ENCODE results near the gene GPBAR1. TPM values are rescaled to one million over a fixed set of nuclear protein-coding genes. Genes with fewer than 3 reads are reported as not detected.

GPBAR1 gene
- total RNA-seq, 4 donors from 2014 or later, result 0.26 to 1.3 (median 0.31) TPM; not detected in 1

DNA sequence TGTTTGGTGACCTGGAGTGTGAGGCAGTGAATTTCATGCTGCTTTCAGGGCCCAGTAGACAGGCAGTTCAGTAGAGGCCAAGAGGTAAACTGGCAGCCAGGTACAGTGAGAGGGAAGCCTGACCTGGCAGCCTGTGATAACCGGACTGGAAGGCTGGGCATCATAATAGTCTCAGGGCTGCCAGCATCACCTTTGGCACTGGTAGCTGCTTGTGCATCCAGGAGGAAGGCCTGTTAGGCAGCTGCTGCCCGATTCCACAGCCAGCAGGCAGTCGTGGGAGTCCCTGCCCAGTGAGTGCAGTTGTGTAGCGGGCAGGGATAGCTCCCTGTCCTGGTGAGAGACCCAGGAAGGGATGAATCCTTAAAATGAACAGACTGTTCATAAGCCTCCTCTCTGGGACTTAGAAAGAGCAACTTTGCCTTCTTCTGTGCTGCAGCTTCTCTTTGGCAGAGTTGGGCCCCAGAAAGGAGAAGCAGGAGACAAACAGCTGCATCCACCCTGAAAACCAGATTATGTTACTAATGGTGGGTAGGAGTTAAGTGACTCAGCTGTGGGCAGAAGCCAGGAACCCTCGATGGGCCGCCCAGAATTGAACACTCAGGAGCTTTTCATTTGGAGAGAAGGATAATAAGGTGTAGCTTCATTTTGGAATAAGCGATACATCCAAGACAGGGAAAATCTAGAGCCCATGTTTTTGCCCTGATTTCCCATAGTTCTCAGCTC lies 8.1 kb upstream of the GPBAR1 start:
- intact Hi-C loops (cut with DNase I), result no loop called here
- Histone ChIP-seq H3K27ac (no peak overlapping the region), H3K9me3 (no peaks in the 10 kb centered on the region)

DNA sequence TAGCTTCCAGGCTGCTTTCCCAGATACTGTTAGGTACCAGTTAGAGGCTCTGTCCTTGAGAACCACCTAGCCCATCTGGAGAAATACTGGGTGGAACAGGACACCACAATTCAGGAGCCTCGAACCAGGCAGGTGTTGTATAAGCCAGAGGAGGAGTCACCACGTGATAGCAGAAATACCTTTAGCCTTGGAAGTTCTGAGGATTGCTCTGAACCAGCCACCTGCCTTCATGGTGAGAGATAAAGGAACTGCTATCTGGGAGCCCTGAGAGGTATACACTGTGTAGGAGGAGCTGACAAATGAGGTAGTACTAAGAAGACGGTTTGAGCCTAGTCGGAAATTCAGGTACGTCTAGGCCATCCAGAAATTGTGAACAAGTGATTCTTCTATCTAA lies 7.6 kb upstream of the GPBAR1 start:
- DNase-seq, result no peak
- WGBS, 2 donors, result 67 to 75% methylated on average over 5 of the region's 5 CpGs

More for the DNA sequence above, 8.1 kb upstream of the GPBAR1 start:
- WGBS, 2 donors, result 71 to 90% methylated on average over 3 of the region's 7 CpGs
- Histone ChIP-seq H3K4me3 (no peak overlapping the region), H3K36me3 (peaks cover 57 to 96% (median 76%) of the 10 kb centered on the region in 3 donors), H3K27me3 (no peaks in the 10 kb centered on the region), H3K4me1 (peaks cover 0 to 10% (median 7%) of the 10 kb centered on the region in 3 donors)
- no peak for DNase-seq
- TF ChIP-seq, protein P1, sequence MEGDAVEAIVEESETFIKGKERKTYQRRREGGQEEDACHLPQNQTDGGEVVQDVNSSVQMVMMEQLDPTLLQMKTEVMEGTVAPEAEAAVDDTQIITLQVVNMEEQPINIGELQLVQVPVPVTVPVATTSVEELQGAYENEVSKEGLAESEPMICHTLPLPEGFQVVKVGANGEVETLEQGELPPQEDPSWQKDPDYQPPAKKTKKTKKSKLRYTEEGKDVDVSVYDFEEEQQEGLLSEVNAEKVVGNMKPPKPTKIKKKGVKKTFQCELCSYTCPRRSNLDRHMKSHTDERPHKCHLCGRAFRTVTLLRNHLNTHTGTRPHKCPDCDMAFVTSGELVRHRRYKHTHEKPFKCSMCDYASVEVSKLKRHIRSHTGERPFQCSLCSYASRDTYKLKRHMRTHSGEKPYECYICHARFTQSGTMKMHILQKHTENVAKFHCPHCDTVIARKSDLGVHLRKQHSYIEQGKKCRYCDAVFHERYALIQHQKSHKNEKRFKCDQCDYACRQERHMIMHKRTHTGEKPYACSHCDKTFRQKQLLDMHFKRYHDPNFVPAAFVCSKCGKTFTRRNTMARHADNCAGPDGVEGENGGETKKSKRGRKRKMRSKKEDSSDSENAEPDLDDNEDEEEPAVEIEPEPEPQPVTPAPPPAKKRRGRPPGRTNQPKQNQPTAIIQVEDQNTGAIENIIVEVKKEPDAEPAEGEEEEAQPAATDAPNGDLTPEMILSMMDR (IDR thresholded peaks at IDR 0.05), result no peak
- no peak for TF ChIP-seq POLR2A (IDR thresholded peaks at IDR 0.05)

DNA sequence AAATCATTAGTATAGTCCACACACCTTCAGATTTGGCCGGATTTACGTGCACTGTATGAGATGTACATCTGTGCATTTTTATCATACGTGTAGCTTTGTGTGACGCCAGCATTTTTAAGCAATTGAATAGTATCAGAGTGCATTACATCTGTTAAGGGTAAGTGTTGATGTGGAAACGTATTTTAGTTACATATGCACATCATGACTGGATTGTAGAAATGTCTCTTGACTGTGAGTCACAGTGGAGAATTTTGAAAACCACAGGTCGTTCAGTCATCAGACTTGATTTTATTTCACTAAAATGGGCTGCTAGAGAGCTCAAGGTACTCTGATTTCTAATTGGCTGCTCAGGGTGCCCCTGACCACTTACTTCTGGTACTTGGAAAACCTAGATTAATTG lies 5.4 kb upstream of the GPBAR1 start:
- intact Hi-C loops (cut with DNase I), result loop anchor here (5.0 kb wide), 1 partner anchor 68 kb away; no protein-coding TSS in a partner anchor
- 68 to 73% methylated on average over 6 of the region's 6 CpGs for WGBS, 2 donors
- Histone ChIP-seq H3K27me3 (no peaks in the 10 kb centered on the region), H3K4me1 (peaks cover 7 to 38% (median 18%) of the 10 kb centered on the region in 3 donors), H3K27ac (no peak overlapping the region), H3K9me3 (no peaks in the 10 kb centered on the region), H3K4me3 (no peak overlapping the region), H3K36me3 (peaks cover 31 to 68% (median 48%) of the 10 kb centered on the region in 3 donors)
- no peak for DNase-seq
- TF ChIP-seq, protein P1 (IDR thresholded peaks at IDR 0.05), result no peak
- no peak for TF ChIP-seq POLR2A (IDR thresholded peaks at IDR 0.05)

More for the DNA sequence above, 7.6 kb upstream of the GPBAR1 start:
- peaks cover under 1 to 16% (median 7%) of the 10 kb centered on the region in 3 donors for H3K4me1 ChIP-seq
- no peak for TF ChIP-seq POLR2A (IDR thresholded peaks at IDR 0.05)
- TF ChIP-seq, protein P1 (IDR thresholded peaks at IDR 0.05), result no peak
- no peaks in the 10 kb centered on the region for H3K27me3 ChIP-seq
- H3K36me3 ChIP-seq, result peaks cover 51 to 90% (median 70%) of the 10 kb centered on the region in 3 donors
- intact Hi-C loops (cut with DNase I), result no loop called here
- no peaks in the 10 kb centered on the region for H3K9me3 ChIP-seq
- H3K27ac ChIP-seq, result no peak overlapping the region
- H3K4me3 ChIP-seq, result no peak overlapping the region

DNA sequence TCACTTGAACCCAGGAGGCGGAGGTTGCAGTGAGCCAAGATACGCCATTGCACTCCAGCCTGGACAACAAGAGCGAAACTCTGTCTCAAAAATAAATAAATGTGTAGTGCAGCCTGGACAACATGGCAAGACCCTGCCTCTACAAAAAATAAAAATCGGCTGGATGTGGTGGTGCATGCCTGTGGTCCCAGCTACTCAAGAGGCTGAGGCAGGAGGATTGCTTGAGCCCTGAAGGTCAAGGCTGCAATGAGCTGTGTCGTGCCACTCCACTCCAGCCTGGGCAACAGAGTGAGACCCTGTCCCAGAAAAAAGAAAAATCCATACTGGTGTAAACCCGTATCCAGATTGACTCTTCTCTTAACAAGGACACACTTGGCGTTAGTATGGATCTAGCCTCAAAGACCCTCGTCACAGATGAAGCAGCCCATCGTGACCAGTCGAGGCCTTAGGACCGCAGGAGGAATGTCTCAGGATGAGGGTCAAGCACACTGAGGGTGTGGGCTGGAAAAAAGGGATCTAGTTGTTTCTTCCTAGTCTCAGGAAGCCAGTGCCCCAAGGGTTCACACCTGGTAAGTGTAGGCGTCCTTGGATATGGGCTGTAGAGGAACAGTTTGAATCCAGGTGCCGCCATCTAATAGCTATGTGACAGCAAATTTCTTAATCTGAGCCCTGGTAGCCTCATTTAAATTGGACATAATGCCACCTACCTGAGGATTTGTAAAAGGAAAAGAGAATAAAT lies 4.0 kb upstream of the GPBAR1 start:
- H3K27me3 ChIP-seq, result no peaks in the 10 kb centered on the region
- WGBS, 2 donors, result 86 to 92% methylated on average over 12 to 13 of the region's 13 CpGs
- H3K9me3 ChIP-seq, result no peaks in the 10 kb centered on the region
- peaks cover 17 to 55% (median 35%) of the 10 kb centered on the region in 3 donors for H3K36me3 ChIP-seq
- peak overlapping the region in 2 of 4 donors; percentile 18 to 57 for H3K27ac ChIP-seq
- H3K4me3 ChIP-seq, result no peak overlapping the region
- DNase-seq, result no peak
- H3K4me1 ChIP-seq, result peaks cover 17 to 51% (median 30%) of the 10 kb centered on the region in 3 donors
- intact Hi-C loops (cut with DNase I), result loop anchor here (5.0 kb wide), 1 partner anchor 69 kb away; no protein-coding TSS in a partner anchor
- TF ChIP-seq, protein P1 (IDR thresholded peaks at IDR 0.05), result no peak
- TF ChIP-seq POLR2A (IDR thresholded peaks at IDR 0.05), result no peak

Measured in esophagus squamous epithelium (tissue), 5 donors.